HCT116 (cell line): ENCODE measurements around the gene MMGT1.

ENCODE experiments used
- ATF3 ChIP-seq: IDR thresholded peaks from 2 replicates; pipeline ENCODE4 v1.6.1; 2012
- CTCF ChIP-seq, 3 experiments: fragments of 200-600 bp in 1 of 3; sonication (generic) in 1 of 3; IDR thresholded peaks in 2 of 3; conservative IDR thresholded peaks in 1 of 3; 2 replicates each; pipeline ENCODE4 v1.5.1; 2012 to 2017; ENCODE audit warnings: low read depth in 2 of 3, low read length in 2 of 3, antibody characterized with exemption in 1 of 3, borderline replicate concordance in 1 of 3, control low read depth in 1 of 3, mild to moderate bottlenecking in 1 of 3, mixed read lengths in 1 of 3, mixed run types in 1 of 3, moderate library complexity in 1 of 3; ENCODE audit not compliant: insufficient read depth in 1 of 3
- ELF1 ChIP-seq: IDR thresholded peaks from 2 replicates; pipeline ENCODE4 v1.6.1; 2012; ENCODE audit warnings: low read depth, borderline replicate concordance
- EZH2 ChIP-seq: fragments of 200-600 bp; sonication (generic); IDR thresholded peaks from 2 replicates; pipeline ENCODE4 v1.6.1; 2017; ENCODE audit warnings: antibody characterized with exemption, mixed run types
- EZH2phosphoT487 ChIP-seq: fragments of 200-600 bp; IDR thresholded peaks from 2 replicates; pipeline ENCODE4 v1.6.1; 2018; ENCODE audit warnings: antibody characterized with exemption, borderline replicate concordance
- FOSL1 ChIP-seq: IDR thresholded peaks from 2 replicates; pipeline ENCODE4 v1.6.1; 2012; ENCODE audit warnings: low read depth
- POLR2A ChIP-seq: IDR thresholded peaks from 2 replicates; pipeline ENCODE4 v1.7.0; 2011; ENCODE audit warnings: borderline replicate concordance; ENCODE audit not compliant: insufficient read depth, insufficient read length; ENCODE audit errors: extremely low read depth
- POLR2AphosphoS5 ChIP-seq: IDR thresholded peaks from 2 replicates; pipeline ENCODE4 v1.6.1; 2011; ENCODE audit warnings: mild to moderate bottlenecking, low read depth, low read length, moderate library complexity
- RAD21 ChIP-seq: IDR thresholded peaks from 2 replicates; pipeline ENCODE4 v1.6.1; 2012; ENCODE audit warnings: low read depth, mild to moderate bottlenecking
- REST ChIP-seq: IDR thresholded peaks from 2 replicates; pipeline ENCODE4 v1.6.1; 2012; ENCODE audit warnings: low read depth
- SIN3A ChIP-seq: IDR thresholded peaks from 2 replicates; pipeline ENCODE4 v1.6.1; 2012; ENCODE audit warnings: low read depth
- TCF7L2 ChIP-seq: IDR thresholded peaks from 2 replicates; pipeline ENCODE4 v1.7.0; 2011; ENCODE audit warnings: borderline replicate concordance, inconsistent platforms; ENCODE audit not compliant: insufficient read depth, insufficient read length; ENCODE audit errors: extremely low read depth
- ZNF274 ChIP-seq: fragments of 200-500 bp; sonication (Bioruptor generic); IDR thresholded peaks from 2 replicates; pipeline ENCODE4 v1.6.1; 2014; ENCODE audit warnings: mild to moderate bottlenecking, low read depth, low read length, inconsistent platforms
- TF ChIP-seq, protein P1 (sequence below): IDR thresholded peaks from 2 replicates; pipeline ENCODE4 v1.6.1; 2012

DNA sequence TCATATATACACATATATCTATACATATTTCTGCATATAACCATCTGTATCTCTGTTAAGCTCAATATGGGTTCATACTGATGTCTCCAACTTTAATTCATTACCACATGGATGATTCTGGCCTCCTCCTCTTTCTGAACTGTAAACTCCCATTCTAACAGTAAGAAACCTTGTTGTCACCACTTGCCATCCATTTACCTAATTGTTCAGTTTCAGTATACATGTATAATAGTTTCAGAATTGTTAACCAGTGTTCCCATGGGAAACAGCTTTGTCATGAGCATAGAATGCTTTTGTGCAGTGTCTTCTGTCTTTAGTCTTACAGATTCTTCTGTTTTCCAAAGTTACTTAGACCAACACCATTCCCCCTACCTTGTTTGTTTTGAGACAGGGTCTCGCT is 47.4 kb upstream of the MMGT1 start:
- TF ChIP-seq POLR2A (no peak), CTCF (IDR thresholded peaks at IDR 0.05 in 2 of 3, conservative IDR thresholded peaks at IDR 0.05 in 1 of 3; ENCODE audit: borderline replicate concordance in 1 of 3, insufficient read depth in 1 of 3, low read depth in 2 of 3, low read length in 2 of 3) (no peak), FOSL1 (no peak), RAD21 (no peak), ELF1 (no peak), ZNF274 (no peak), ATF3 (no peak), EZH2phosphoT487 (no peak), REST (no peak), EZH2 (no peak), TCF7L2 (no peak), POLR2AphosphoS5 (no peak), SIN3A (no peak)
- TF ChIP-seq, protein P1, sequence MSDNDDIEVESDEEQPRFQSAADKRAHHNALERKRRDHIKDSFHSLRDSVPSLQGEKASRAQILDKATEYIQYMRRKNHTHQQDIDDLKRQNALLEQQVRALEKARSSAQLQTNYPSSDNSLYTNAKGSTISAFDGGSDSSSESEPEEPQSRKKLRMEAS = no peak
